ENCODE measurements around the gene CDH20.

Gene CDH20

GRCh38 chr18:61331051-61331450, 2.2 kb upstream of the CDH20 start:
- Histone ChIP-seq H2AFZ (ENCODE audit: low read depth, low read length) (no peak overlapping the region), H3K36me3 (ENCODE audit: insufficient read depth, low read length) (no peaks in the 10 kb centered on the region), H3K4me1 (ENCODE audit: insufficient read depth, low read length) (peaks cover 22% of the 10 kb centered on the region), H3K9me3 (ENCODE audit: low read length) (no peaks in the 10 kb centered on the region), H3K27me3 (ENCODE audit: insufficient read depth, low read length) (no peaks in the 10 kb centered on the region), H3K4me3 (ENCODE audit: low read length) (no peak overlapping the region)

- Histone ChIP-seq H3K36me3 (ENCODE audit: insufficient read depth, low read length) (no peaks in the 10 kb centered on the region), H3K4me1 (ENCODE audit: insufficient read depth, low read length) (peaks cover 26% of the 10 kb centered on the region), H3K9me3 (ENCODE audit: low read length) (no peaks in the 10 kb centered on the region), H3K27me3 (ENCODE audit: insufficient read depth, low read length) (no peaks in the 10 kb centered on the region), H3K4me3 (ENCODE audit: low read length) (peak overlapping the region; percentile 63), H2AFZ (ENCODE audit: low read depth, low read length) (peak overlapping the region; percentile 82)
These were observed 688 bp downstream of the CDH20 start for GRCh38 chr18:61333746-61334490.

GRCh38 chr18:61334491-61334850, 1.2 kb downstream of the CDH20 start:
- H2AFZ ChIP-seq (ENCODE audit: low read depth, low read length) = peak overlapping the region; percentile 82

GRCh38 chr18:61334951-61335683, 1.9 kb downstream of the CDH20 start:
- no peaks in the 10 kb centered on the region for H3K27me3 ChIP-seq (ENCODE audit: insufficient read depth, low read length)
- H3K36me3 ChIP-seq (ENCODE audit: insufficient read depth, low read length) = no peaks in the 10 kb centered on the region
- peak overlapping the region; percentile 63 for H3K4me3 ChIP-seq (ENCODE audit: low read length)

More at GRCh38 chr18:61334491-61334850, 1.2 kb downstream of the CDH20 start:
- H3K36me3 ChIP-seq (ENCODE audit: insufficient read depth, low read length) = no peaks in the 10 kb centered on the region
- H3K4me1 ChIP-seq (ENCODE audit: insufficient read depth, low read length) = peaks cover 26% of the 10 kb centered on the region
- no peaks in the 10 kb centered on the region for H3K27me3 ChIP-seq (ENCODE audit: insufficient read depth, low read length)
- H3K9me3 ChIP-seq (ENCODE audit: low read length) = no peaks in the 10 kb centered on the region
- H3K4me3 ChIP-seq (ENCODE audit: low read length) = peak overlapping the region; percentile 63

GRCh38 chr18:61335684-61336555, 2.7 kb downstream of the CDH20 start:
- peaks cover 26% of the 10 kb centered on the region for H3K4me1 ChIP-seq (ENCODE audit: insufficient read depth, low read length)
- H2AFZ ChIP-seq (ENCODE audit: low read depth, low read length) = no peak overlapping the region
- H3K9me3 ChIP-seq (ENCODE audit: low read length) = no peaks in the 10 kb centered on the region
- H3K36me3 ChIP-seq (ENCODE audit: insufficient read depth, low read length) = no peaks in the 10 kb centered on the region
- no peak overlapping the region for H3K4me3 ChIP-seq (ENCODE audit: low read length)
- no peaks in the 10 kb centered on the region for H3K27me3 ChIP-seq (ENCODE audit: insufficient read depth, low read length)

More at GRCh38 chr18:61334951-61335683, 1.9 kb downstream of the CDH20 start:
- H2AFZ ChIP-seq (ENCODE audit: low read depth, low read length) = peak overlapping the region; percentile 82
- peaks cover 26% of the 10 kb centered on the region for H3K4me1 ChIP-seq (ENCODE audit: insufficient read depth, low read length)
- no peaks in the 10 kb centered on the region for H3K9me3 ChIP-seq (ENCODE audit: low read length)

- Histone ChIP-seq H3K4me3 (ENCODE audit: low read length) (no peak overlapping the region), H3K36me3 (ENCODE audit: insufficient read depth, low read length) (no peaks in the 10 kb centered on the region), H3K27me3 (ENCODE audit: insufficient read depth, low read length) (no peaks in the 10 kb centered on the region), H2AFZ (ENCODE audit: low read depth, low read length) (no peak overlapping the region), H3K9me3 (ENCODE audit: low read length) (no peaks in the 10 kb centered on the region), H3K4me1 (ENCODE audit: insufficient read depth, low read length) (peaks cover 26% of the 10 kb centered on the region)
These were observed 3.5 kb downstream of the CDH20 start for GRCh38 chr18:61336766-61337165.

- H2AFZ ChIP-seq (ENCODE audit: low read depth, low read length) = no peak overlapping the region
- H3K4me1 ChIP-seq (ENCODE audit: insufficient read depth, low read length) = peaks cover 26% of the 10 kb centered on the region
- no peak overlapping the region for H3K4me3 ChIP-seq (ENCODE audit: low read length)
- H3K36me3 ChIP-seq (ENCODE audit: insufficient read depth, low read length) = no peaks in the 10 kb centered on the region
- no peaks in the 10 kb centered on the region for H3K27me3 ChIP-seq (ENCODE audit: insufficient read depth, low read length)
- H3K9me3 ChIP-seq (ENCODE audit: low read length) = no peaks in the 10 kb centered on the region
These were observed 4.3 kb downstream of the CDH20 start for GRCh38 chr18:61337527-61337926.

- no peaks in the 10 kb centered on the region for H3K36me3 ChIP-seq (ENCODE audit: insufficient read depth, low read length)
- peaks cover 12% of the 10 kb centered on the region for H3K4me1 ChIP-seq (ENCODE audit: insufficient read depth, low read length)
- H3K4me3 ChIP-seq (ENCODE audit: low read length) = no peak overlapping the region
- no peaks in the 10 kb centered on the region for H3K27me3 ChIP-seq (ENCODE audit: insufficient read depth, low read length)
- no peak overlapping the region for H2AFZ ChIP-seq (ENCODE audit: low read depth, low read length)
- H3K9me3 ChIP-seq (ENCODE audit: low read length) = no peaks in the 10 kb centered on the region
These were observed 6.9 kb downstream of the CDH20 start for GRCh38 chr18:61340148-61340547.

- Histone ChIP-seq H3K36me3 (ENCODE audit: insufficient read depth, low read length) (no peaks in the 10 kb centered on the region), H3K4me3 (ENCODE audit: low read length) (no peak overlapping the region), H3K9me3 (ENCODE audit: low read length) (no peaks in the 10 kb centered on the region), H3K4me1 (ENCODE audit: insufficient read depth, low read length) (peaks cover 17% of the 10 kb centered on the region), H2AFZ (ENCODE audit: low read depth, low read length) (no peak overlapping the region), H3K27me3 (ENCODE audit: insufficient read depth, low read length) (no peaks in the 10 kb centered on the region)
These were observed 15.0 kb downstream of the CDH20 start for GRCh38 chr18:61348230-61348629.

GRCh38 chr18:61350578-61350977, 17.3 kb downstream of the CDH20 start:
- Histone ChIP-seq H3K27me3 (ENCODE audit: insufficient read depth, low read length) (no peaks in the 10 kb centered on the region), H2AFZ (ENCODE audit: low read depth, low read length) (no peak overlapping the region), H3K4me3 (ENCODE audit: low read length) (no peak overlapping the region), H3K36me3 (ENCODE audit: insufficient read depth, low read length) (no peaks in the 10 kb centered on the region), H3K4me1 (ENCODE audit: insufficient read depth, low read length) (peaks cover 18% of the 10 kb centered on the region), H3K9me3 (ENCODE audit: low read length) (no peaks in the 10 kb centered on the region)

GRCh38 chr18:61352059-61352458, 18.8 kb downstream of the CDH20 start:
- H3K9me3 ChIP-seq (ENCODE audit: low read length) = no peaks in the 10 kb centered on the region
- H3K36me3 ChIP-seq (ENCODE audit: insufficient read depth, low read length) = no peaks in the 10 kb centered on the region
- H3K4me3 ChIP-seq (ENCODE audit: low read length) = no peak overlapping the region
- H3K27me3 ChIP-seq (ENCODE audit: insufficient read depth, low read length) = no peaks in the 10 kb centered on the region
- no peak overlapping the region for H2AFZ ChIP-seq (ENCODE audit: low read depth, low read length)
- H3K4me1 ChIP-seq (ENCODE audit: insufficient read depth, low read length) = peaks cover 18% of the 10 kb centered on the region

GRCh38 chr18:61352611-61353010, 19.4 kb downstream of the CDH20 start:
- peaks cover 18% of the 10 kb centered on the region for H3K4me1 ChIP-seq (ENCODE audit: insufficient read depth, low read length)
- H3K36me3 ChIP-seq (ENCODE audit: insufficient read depth, low read length) = no peaks in the 10 kb centered on the region
- H3K9me3 ChIP-seq (ENCODE audit: low read length) = no peaks in the 10 kb centered on the region
- H3K27me3 ChIP-seq (ENCODE audit: insufficient read depth, low read length) = no peaks in the 10 kb centered on the region
- H3K4me3 ChIP-seq (ENCODE audit: low read length) = no peak overlapping the region
- H2AFZ ChIP-seq (ENCODE audit: low read depth, low read length) = no peak overlapping the region
